ENCODE measurements around the gene TMEM185A. TPM values are rescaled to one million over a fixed set of nuclear protein-coding genes. Genes with fewer than 3 reads are reported as not detected.
"Not testable (repeated sequence)": the region's sequence is repeated elsewhere in the genome, so short reads cannot be mapped to it uniquely, and the experiment has no call there.

The TMEM185A gene
- total RNA-seq = 16.1 and 17.2 TPM in 2 replicates

DNA sequence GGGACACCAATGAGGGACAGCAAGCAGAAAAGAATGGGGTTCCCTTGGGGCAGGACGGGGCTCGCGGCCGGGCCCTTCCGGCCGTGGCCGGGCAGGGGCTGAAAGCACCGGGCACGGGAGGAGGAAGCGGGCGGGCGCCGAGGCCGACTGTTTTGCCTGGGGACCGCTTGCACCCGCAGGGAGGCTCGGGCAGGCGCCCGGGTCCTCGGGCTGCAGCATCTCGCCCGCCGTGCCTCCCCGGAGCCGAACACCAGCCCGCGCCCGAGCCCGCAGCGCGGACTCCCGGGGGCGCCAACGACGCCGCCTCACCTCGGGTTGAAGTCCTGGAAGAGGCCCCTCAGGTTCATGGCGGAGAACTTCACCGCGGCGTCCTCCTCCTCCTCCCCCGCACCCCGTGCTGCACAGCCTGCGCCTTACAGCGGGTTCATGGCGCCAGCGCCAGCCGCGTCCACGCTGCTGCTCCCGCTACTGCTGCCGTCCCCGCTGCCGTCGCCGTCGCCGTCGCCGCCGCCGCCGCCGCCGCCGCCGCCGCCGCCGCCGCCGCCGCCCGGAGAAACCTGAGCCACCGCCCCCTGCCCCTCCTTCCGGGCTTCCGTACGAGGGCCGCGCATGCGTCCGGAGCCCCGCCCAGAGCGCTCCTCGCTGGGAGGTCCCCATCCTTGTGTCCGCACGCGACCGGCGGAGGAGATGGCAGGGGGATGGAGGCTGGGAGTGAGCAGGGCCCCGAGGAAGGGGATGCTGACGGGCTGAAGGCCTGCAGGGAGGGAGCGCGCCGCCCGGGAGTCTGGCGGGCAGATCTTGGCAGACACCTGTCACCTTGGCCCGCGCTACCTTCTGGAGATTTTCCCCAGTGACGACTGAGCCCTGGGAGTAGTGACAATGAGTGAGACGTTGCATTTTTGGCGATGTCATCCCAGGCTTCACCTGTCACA is at the start of gene TMEM185A:
TMEM185A (minus strand) TSS at position 559 of the 932 bp plus-strand sequence; CDS start at position 347, 212 bp downstream.
- H3K4me1 Mint-ChIP-seq (ENCODE audit: low read depth) = peaks cover 27% of the 10 kb centered on the region
- H3K27ac Mint-ChIP-seq = peak within 1 kb of the TSS; percentile 80
- intact Hi-C loops (cut with micrococcal nuclease) = no loop called here

DNA sequence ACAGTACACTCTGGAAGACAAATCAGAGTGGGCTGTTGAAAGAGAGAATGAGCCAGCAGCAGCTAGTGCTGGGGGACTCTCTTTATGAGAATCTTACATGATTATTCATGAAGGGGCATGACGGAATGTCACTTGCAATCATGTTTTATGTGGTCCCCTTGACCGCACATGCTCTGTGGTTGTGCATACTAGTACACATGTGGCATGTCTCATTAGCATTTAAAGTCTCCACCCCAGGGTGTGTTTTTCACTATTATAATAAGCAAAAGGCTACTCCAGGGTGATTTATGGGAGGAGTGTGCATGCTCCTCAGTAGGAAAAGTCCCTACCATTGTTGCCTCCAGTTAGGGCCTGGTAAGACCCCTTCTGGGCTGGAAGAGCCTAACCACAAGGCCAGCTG is 49.6 kb upstream of the TMEM185A start:
- Mint-ChIP-seq H3K9me3 (no peaks in the 10 kb centered on the region), H3K27ac (no peak overlapping the region), H3K27me3 (ENCODE audit: low read depth) (no peaks in the 10 kb centered on the region), H3K4me3 (ENCODE audit: low read depth) (no peak overlapping the region), H3K4me1 (ENCODE audit: low read depth) (no peaks in the 10 kb centered on the region), H3K36me3 (ENCODE audit: low read depth) (no peaks in the 10 kb centered on the region)
- DNase-seq (ENCODE audit: low spot score) = no peak
- intact Hi-C loops (cut with micrococcal nuclease) = no loop called here

More for the DNA sequence above, at the start of gene TMEM185A:
- Mint-ChIP-seq H3K4me3 (ENCODE audit: low read depth) (peak within 1 kb of the TSS; percentile 93), H3K27me3 (ENCODE audit: low read depth) (peaks cover 11% of the 10 kb centered on the region), H3K9me3 (no peaks in the 10 kb centered on the region), H3K36me3 (ENCODE audit: low read depth) (peaks cover 10% of the 10 kb centered on the region)
- DNase-seq (ENCODE audit: low spot score) = peak; percentile 70

DNA sequence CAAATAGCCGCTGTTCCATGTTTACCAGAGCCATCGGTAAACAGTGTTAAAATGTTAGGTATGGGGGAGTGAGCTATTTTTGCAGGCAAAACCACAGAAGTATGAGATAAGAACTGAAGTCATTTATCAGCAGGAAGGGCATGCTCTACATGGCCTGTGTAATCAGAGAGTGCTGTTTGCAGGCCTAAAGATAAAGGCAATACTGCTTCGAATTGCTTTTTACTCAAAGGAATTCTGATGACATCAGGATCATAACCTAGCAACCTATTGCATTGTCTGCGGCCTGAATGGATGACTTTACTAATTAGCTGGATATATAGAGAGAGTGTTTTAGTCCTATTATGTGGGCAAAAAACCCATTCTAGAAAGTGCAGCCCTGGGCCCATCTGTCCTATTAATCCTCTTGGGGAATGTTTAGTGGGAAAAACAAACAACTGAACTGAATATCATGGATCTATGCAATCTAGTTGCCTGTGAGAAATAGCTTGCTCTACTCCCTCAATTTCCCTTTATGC is 47.6 kb upstream of the TMEM185A start:
- H3K4me3 Mint-ChIP-seq (ENCODE audit: low read depth); H3K4me1 Mint-ChIP-seq (ENCODE audit: low read depth): not testable (repeated sequence)

DNA sequence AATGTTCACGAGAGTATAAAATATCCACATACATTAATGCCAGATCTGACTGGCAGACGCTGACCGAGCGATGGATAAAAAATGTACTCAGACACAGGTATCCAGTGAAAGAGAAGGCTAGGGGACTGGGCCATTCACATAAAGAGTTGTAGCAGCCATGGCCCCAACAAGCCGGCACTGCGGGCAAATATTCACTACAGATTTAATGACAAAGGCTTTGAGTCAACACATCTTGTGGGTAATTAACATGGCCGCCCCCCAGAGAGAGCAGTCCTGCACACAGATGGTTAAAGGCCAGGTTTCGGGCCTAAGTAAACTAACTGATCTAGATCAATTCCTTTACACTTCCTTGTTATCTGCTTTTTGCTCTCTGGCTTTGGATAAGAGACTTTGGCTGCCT is 44.0 kb upstream of the TMEM185A start:
- DNase-seq (ENCODE audit: low spot score); H3K9me3 Mint-ChIP-seq; H3K27ac Mint-ChIP-seq; H3K36me3 Mint-ChIP-seq (ENCODE audit: low read depth); H3K4me1 Mint-ChIP-seq (ENCODE audit: low read depth); H3K4me3 Mint-ChIP-seq (ENCODE audit: low read depth); intact Hi-C loops (cut with micrococcal nuclease); H3K27me3 Mint-ChIP-seq (ENCODE audit: low read depth): not testable (repeated sequence)

More for the DNA sequence above, 47.6 kb upstream of the TMEM185A start:
- intact Hi-C loops (cut with micrococcal nuclease); DNase-seq (ENCODE audit: low spot score); H3K27me3 Mint-ChIP-seq (ENCODE audit: low read depth); H3K27ac Mint-ChIP-seq; H3K9me3 Mint-ChIP-seq; H3K36me3 Mint-ChIP-seq (ENCODE audit: low read depth): not testable (repeated sequence)

DNA sequence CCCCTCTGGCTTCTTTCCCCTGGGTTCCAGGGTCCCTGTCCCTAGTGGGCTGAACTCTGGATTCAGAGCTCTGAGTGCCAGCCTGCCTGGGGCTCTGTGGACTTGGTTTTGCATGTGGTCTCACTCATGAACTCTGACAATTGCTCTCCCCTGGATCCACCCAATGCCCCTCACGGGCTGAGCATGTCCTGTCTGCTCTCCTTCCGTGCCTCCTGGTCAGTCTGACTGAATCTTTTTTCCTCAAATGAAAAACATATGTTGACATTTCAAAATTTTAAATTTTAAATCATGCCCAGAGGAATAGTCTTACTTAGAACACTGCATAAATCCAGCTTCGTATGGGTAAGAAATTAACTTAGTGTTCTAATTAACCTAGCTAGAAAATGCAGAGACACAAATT is 43.5 kb upstream of the TMEM185A start:
- H3K36me3 Mint-ChIP-seq (ENCODE audit: low read depth); H3K27me3 Mint-ChIP-seq (ENCODE audit: low read depth); H3K4me1 Mint-ChIP-seq (ENCODE audit: low read depth); H3K4me3 Mint-ChIP-seq (ENCODE audit: low read depth); intact Hi-C loops (cut with micrococcal nuclease); DNase-seq (ENCODE audit: low spot score); H3K27ac Mint-ChIP-seq; H3K9me3 Mint-ChIP-seq: not testable (repeated sequence)

DNA sequence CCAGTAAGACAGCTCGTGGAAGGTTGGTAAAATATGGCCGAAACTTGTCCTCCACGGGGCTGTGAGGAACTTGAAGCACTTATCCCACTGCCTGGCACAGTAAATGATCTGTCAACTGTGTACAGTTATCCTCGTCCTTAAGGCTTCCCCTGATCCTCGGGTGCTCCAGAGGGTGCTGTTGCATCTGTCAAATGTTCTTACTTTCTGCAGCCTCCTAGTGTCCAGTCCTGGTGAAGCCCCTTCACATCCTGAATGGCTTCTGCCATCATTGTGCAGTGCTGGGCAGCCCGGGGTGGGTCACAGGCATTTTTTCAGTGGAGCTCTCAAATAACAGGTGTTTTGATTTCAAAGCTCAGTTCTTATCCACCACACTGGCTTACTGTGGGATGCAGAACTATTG is 29.0 kb upstream of the TMEM185A start:
- H3K36me3 Mint-ChIP-seq (ENCODE audit: low read depth); H3K4me1 Mint-ChIP-seq (ENCODE audit: low read depth); H3K27me3 Mint-ChIP-seq (ENCODE audit: low read depth); H3K27ac Mint-ChIP-seq; intact Hi-C loops (cut with micrococcal nuclease); H3K4me3 Mint-ChIP-seq (ENCODE audit: low read depth); H3K9me3 Mint-ChIP-seq; DNase-seq (ENCODE audit: low spot score): not testable (repeated sequence)

DNA sequence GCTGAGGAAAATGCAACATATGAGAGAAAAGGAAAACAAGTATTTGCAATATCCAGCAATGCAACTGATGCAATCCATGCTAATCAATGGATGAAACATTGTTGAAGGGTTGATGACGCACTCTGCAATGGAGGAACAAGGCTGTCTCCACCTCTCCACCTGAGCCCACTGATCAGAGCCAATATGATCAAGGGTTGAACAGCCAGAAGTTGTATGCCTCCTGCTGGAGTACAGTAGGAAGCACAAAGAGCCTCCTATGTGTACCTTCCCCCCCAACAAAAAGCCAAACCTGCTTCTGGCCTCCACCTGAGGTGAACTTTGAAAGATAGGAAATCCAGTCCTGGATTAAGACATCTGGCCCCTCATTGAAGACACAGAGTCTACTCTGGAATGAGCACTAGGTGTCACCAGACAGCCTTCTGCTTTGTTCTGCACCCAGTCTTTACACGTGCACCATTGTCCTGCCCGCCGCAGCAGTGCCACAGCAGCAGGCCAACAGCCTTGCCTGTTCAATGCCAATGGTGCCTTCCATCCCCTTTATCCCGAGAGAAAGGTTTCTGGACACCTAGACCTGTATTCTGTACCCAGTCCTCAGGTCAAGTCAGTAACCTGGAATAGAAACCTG is 24.8 kb upstream of the TMEM185A start:
- H3K9me3 Mint-ChIP-seq; DNase-seq (ENCODE audit: low spot score); H3K27ac Mint-ChIP-seq; H3K4me3 Mint-ChIP-seq (ENCODE audit: low read depth); intact Hi-C loops (cut with micrococcal nuclease); H3K4me1 Mint-ChIP-seq (ENCODE audit: low read depth); H3K27me3 Mint-ChIP-seq (ENCODE audit: low read depth); H3K36me3 Mint-ChIP-seq (ENCODE audit: low read depth): not testable (repeated sequence)

DNA sequence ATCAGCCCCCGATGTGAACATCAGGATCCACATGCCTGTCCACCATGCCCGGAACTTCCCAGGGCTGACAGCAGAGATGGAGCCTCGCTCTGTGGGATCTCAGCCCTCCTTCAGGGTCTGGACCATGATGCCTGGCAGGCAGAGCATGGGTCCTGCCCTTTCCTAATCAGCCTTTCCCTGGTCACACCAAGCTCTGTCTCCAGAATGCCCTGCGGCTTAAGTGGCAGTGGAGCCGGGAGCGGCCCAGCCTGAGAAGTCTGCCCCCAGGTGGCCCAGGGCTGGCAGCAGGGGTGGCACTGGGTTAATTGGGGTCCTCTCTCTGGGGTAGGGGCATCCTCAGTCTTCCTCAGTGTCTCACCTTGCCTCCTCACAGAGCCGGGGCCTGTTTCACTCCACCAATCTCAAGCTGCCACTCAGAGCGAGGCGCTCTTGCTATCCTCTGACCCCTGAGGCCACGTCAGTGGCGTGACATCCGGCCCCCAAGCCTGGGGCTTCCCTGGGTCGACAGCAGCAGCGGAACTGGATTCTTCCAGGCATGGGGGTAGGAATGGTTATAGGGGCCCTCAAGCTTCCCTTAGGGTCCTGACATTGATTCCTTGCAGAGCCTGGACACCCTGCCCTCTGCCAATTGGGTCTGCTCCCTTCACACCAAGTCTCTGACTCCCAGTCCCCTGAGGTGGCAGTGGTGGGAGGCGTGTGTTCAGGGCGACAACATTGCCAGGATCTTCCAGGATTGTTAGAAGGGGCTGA is 20.8 kb upstream of the TMEM185A start:
- no peak overlapping the region for H3K4me3 Mint-ChIP-seq (ENCODE audit: low read depth)
- no peak for DNase-seq (ENCODE audit: low spot score)
- no peaks in the 10 kb centered on the region for H3K36me3 Mint-ChIP-seq (ENCODE audit: low read depth)
- H3K27ac Mint-ChIP-seq = no peak overlapping the region
- intact Hi-C loops (cut with micrococcal nuclease) = no loop called here
- H3K27me3 Mint-ChIP-seq (ENCODE audit: low read depth) = no peaks in the 10 kb centered on the region
- H3K4me1 Mint-ChIP-seq (ENCODE audit: low read depth) = no peaks in the 10 kb centered on the region
- no peaks in the 10 kb centered on the region for H3K9me3 Mint-ChIP-seq

DNA sequence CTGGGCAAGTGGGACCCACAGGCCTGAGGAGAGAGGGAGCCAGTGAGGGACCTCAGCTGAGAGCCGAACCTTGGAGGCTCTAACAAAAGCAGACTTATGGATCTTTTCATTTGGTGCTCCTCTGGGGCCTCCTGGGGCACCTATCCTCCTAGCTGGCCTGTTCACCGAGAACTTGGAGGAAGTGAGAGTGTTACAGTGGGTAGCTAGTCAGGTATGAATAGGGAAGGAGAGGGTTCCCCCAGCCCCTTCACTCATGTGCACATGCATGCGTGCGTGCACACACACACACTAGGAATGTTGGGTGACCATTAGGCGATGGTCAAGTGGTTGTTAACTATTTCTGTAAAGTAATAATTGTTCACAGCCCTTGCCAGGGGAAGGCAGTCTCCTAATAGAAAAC is 18.6 kb upstream of the TMEM185A start:
- intact Hi-C loops (cut with micrococcal nuclease) = no loop called here
- H3K27me3 Mint-ChIP-seq (ENCODE audit: low read depth) = peaks cover 4% of the 10 kb centered on the region
- DNase-seq (ENCODE audit: low spot score) = no peak
- H3K36me3 Mint-ChIP-seq (ENCODE audit: low read depth) = no peaks in the 10 kb centered on the region
- no peak overlapping the region for H3K4me3 Mint-ChIP-seq (ENCODE audit: low read depth)
- H3K4me1 Mint-ChIP-seq (ENCODE audit: low read depth) = no peaks in the 10 kb centered on the region
- no peaks in the 10 kb centered on the region for H3K9me3 Mint-ChIP-seq
- no peak overlapping the region for H3K27ac Mint-ChIP-seq

DNA sequence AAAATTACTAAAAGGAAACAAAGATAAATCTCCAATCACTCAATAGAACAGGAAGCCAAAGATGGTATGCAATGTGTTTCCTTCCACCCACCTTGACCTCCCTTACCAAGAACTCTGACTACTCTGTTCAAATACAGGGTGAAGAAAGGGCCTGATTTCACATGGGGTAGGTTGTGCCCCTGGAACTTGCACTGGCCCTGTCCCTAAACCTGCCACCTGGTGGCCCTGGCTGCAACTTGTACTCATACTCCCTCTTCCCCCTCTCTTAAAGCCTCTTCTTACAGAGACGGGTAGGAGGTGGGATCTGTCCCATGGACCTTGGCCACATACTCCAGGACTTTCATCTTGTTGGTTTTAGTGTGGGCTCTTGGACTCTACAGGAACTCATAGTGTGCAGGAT is 17.3 kb upstream of the TMEM185A start:
- H3K27me3 Mint-ChIP-seq (ENCODE audit: low read depth) = peaks cover 9% of the 10 kb centered on the region

DNA sequence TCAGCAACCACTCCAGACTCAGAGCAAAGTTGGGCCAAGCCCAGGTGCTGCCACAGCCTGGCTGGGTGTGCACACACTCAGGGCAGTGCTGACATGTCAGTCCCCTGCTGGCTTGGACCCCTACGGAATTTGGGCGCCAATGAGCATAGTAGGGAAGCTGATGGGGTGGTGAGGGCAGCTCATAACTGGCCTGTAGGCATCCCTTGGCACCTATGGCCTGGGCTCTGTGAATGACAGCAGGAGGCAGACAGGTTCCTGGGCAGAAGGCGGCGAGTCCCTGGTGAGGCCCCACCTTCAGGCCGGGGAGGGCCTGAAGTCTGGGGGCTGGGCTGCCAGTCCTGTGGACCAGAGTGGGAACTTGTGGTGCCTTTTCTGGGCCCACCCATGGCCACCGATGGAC is 15.9 kb upstream of the TMEM185A start:
- intact Hi-C loops (cut with micrococcal nuclease) = no loop called here
- no peak for DNase-seq (ENCODE audit: low spot score)
- Mint-ChIP-seq H3K36me3 (ENCODE audit: low read depth) (no peaks in the 10 kb centered on the region), H3K9me3 (no peaks in the 10 kb centered on the region), H3K27ac (no peak overlapping the region), H3K4me3 (ENCODE audit: low read depth) (no peak overlapping the region), H3K4me1 (ENCODE audit: low read depth) (no peaks in the 10 kb centered on the region), H3K27me3 (ENCODE audit: low read depth) (peaks cover 12% of the 10 kb centered on the region)

More for the DNA sequence above, 17.3 kb upstream of the TMEM185A start:
- Mint-ChIP-seq H3K9me3 (no peaks in the 10 kb centered on the region), H3K27ac (no peak overlapping the region), H3K4me3 (ENCODE audit: low read depth) (no peak overlapping the region), H3K4me1 (ENCODE audit: low read depth) (no peaks in the 10 kb centered on the region), H3K36me3 (ENCODE audit: low read depth) (no peaks in the 10 kb centered on the region)
- DNase-seq (ENCODE audit: low spot score) = no peak
- intact Hi-C loops (cut with micrococcal nuclease) = no loop called here

DNA sequence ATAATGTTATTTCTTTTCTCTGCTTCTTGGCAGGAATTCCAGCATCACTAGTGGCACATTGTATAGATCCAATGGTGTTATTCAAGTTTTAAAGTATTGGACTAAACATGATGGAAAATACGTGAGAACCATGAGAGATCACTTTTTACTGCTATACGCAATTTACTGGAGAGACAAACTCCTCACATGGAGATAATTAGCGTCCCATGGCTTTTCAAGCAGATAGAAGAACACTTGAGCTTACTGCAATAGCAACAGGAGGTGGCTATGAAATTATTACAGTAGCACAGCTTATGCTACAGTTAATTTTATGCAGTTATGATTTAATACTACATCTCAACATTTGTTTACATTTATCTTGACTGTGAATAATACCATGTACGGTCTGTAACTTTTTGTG is 11.9 kb upstream of the TMEM185A start:
- intact Hi-C loops (cut with micrococcal nuclease) = no loop called here
- Mint-ChIP-seq H3K4me1 (ENCODE audit: low read depth) (peaks cover 5% of the 10 kb centered on the region), H3K36me3 (ENCODE audit: low read depth) (no peaks in the 10 kb centered on the region), H3K9me3 (no peaks in the 10 kb centered on the region), H3K4me3 (ENCODE audit: low read depth) (no peak overlapping the region), H3K27ac (no peak overlapping the region), H3K27me3 (ENCODE audit: low read depth) (peaks cover 12% of the 10 kb centered on the region)
- DNase-seq (ENCODE audit: low spot score) = no peak
